GM12892 (cell line): Measurements from ENCODE around the gene PRR33.

ENCODE experiments used
- DNase-seq: peaks from one replicate; pipeline ENCODE4 v3.0.0; 2011; ENCODE audit not compliant: insufficient read length
- FAIRE-seq: peaks from 2 replicates; lab custom pipeline; 2011; peaks lifted over from hg19 to GRCh38; lab: Jason Lieb, UNC
- POLR2A ChIP-seq: IDR thresholded peaks from 2 replicates; pipeline ENCODE4 v1.6.1; 2011; ENCODE audit warnings: low read depth, low read length, control low read depth
- POLR2AphosphoS5 ChIP-seq: IDR thresholded peaks from 2 replicates; pipeline ENCODE4 v1.6.1; 2011; ENCODE audit warnings: low read depth, low read length, control low read depth
- TAF1 ChIP-seq: IDR thresholded peaks from 2 replicates; pipeline ENCODE4 v1.6.1; 2011; ENCODE audit warnings: low read depth, mild to moderate bottlenecking, control low read depth, low read length, borderline replicate concordance

The PRR33 gene

DNA sequence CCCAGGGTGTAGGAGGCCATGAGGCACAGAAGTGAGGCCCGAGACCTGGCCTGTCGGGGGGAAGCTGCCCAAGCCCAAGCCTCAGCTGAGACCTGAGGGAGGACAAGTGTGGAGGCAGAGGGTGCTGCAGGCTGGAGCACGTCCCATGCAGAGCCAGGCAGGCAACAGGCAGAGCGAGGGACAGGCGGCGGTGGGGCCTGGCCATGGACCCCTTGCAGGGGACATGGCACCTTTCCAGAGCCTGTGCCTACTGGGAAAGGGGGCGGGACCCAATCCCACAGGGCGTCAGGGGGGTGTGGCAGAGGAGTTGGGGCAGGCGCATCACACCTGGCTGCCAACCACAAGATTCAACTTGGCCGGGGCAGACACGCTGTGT lies 48.6 kb downstream of the PRR33 start:
- DNase-seq: no peak
- no peak for TF ChIP-seq TAF1
- no peak for FAIRE-seq

DNA sequence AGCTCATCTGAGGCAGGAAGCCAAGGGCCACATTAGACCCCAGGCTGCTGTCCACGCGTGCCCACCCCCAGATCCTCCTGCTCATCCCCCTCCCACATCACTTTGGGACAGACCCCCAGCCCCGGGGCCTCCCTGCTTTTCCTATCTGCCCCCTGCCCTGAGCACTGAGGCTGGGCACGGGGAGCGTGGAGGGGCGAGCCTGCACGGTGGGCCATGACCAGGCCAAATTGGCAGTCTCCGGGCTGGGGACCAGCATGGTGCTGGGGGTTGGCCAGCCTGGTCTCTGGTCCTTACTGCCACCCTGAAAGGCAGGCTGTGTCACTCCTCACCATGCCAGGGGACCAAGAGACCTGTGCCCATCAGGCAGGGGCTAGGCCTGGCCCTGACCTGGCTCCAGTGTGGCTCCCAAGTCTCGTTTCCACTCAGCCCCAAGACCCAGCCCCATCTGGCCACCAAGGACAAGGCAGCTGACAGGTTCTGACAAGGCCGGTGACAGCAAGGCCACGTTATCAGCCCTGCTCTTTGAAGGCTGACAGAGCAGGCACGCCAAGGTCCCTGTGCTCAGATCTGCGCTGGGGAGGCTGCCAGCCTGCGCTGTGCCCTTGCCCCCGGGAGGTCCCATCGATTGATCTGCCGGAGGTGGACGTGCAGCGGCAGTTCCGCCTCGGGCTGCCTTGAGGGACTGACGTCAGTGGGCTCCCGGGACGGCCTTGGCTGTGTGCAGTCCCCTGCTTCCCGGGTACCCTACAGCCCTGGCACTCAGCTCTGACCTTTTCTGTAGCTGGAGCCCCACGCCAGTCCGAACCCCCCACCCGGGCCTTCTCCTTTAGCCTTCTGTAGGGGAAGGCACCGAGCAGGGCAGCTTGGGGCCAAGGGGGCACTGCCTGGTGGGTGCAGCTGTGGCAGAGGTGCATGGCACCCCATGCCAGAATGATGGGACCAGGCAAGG lies 49.3 kb downstream of the PRR33 start:
- DNase-seq (no peak), FAIRE-seq (peak; percentile 21)
- TF ChIP-seq POLR2A (no peak), TAF1 (no peak), POLR2AphosphoS5 (no peak)

DNA sequence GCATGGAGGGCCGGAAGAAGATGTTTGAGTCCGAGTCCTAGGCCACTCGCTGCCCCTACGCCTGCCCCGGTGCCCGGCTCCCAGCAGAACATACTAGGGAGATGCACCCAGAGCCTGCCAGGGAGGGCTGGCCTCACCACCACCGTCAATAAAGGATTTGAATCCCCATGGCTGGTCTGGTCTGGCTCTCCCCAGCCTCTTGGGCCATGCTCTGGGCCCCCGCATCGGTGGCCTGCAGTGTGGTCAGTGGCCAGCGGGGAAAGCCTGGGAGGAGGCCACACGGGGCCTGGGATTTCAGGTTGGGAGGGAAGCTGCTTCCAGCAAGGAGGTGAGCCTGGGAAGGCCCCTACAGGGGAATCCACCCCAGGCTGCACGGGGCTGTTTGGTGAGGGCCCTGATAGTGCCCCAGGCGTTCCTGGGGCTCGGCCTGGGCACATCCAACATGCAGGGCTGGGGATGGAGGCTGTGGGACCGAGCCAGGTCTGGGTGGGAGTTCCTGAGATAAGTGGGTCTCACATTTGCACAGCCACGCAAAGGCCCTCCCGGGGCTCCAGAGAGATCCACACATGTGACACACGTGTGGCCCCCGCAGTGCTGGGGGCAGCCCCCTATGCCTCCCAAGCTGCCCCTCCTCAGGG lies 50.1 kb downstream of the PRR33 start:
- FAIRE-seq (no peak), DNase-seq (no peak)
- TF ChIP-seq POLR2A (no peak), POLR2AphosphoS5 (no peak), TAF1 (no peak)

DNA sequence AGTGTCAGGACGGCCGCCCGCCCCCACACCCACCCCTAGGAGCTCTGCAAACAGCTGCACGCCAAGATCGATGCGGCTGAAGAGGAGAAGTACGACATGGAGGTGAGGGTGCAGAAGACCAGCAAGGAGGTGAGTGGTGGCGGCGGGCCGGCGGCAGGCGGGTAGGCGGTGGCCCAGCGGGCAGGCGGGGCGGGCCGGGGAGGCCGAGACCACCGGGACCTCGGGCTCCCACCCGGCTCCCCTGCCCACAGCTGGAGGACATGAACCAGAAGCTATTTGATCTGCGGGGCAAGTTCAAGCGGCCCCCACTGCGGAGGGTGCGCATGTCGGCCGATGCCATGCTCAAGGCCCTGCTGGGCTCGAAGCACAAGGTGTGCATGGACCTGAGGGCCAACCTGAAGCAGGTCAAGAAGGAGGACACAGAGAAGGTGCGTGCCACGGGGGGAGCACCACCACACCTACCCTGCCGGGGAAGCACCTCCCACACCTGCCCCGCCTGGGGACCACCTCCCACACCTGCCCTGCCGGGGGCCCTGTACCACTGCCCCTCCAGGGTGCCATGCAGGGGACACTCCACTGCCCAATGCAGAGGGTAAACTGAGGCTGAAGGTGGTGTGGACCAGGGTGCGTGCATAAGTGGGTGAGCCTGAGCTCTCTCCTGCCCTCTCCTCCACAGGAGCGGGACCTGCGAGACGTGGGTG lies 50.8 kb downstream of the PRR33 start:
- no peak for TF ChIP-seq TAF1
- FAIRE-seq (peak; percentile 64), DNase-seq (no peak)

DNA sequence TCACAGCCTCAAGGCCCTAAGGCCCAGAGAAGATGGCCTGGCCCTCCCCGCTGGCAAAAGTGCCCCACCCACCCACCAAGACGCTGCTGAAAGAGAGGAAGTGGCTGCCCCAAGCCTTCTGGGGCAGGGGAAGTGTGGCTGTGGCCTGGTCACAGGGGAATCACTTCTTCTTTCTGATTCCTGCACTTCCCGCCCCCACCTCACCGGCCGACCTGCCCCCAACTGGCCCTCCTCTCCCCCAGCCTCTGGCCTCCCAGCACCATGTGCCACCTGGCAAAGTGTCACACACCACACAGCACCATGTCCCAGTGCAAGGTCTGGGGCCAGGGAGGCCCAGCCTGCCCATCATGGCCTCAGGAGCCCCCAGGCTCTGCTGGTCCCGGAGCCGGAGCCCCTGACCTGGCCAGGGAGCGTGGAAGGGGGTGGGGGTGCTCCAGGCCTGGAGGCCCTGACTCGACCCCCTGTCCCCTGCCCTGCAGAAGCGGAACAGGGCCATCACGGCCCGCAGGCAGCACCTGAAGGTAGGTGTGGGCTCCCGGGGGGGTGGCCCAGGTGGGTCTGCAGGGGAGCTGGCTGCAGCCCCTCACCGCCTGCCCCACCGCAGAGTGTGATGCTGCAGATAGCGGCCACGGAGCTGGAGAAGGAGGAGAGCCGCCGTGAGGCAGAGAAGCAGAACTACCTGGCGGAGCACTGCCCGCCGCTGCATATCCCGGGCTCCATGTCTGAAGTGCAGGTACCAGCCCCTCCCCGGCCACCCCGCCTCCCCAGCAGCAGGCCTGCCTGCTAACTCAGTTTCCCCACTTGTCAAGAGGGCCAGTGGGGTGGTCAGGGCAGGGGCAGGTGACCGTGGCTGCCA lies 51.5 kb downstream of the PRR33 start:
- FAIRE-seq: peak; percentile 89
- peak; percentile 79 for DNase-seq
- TF ChIP-seq POLR2A (no peak), POLR2AphosphoS5 (no peak), TAF1 (no peak)

DNA sequence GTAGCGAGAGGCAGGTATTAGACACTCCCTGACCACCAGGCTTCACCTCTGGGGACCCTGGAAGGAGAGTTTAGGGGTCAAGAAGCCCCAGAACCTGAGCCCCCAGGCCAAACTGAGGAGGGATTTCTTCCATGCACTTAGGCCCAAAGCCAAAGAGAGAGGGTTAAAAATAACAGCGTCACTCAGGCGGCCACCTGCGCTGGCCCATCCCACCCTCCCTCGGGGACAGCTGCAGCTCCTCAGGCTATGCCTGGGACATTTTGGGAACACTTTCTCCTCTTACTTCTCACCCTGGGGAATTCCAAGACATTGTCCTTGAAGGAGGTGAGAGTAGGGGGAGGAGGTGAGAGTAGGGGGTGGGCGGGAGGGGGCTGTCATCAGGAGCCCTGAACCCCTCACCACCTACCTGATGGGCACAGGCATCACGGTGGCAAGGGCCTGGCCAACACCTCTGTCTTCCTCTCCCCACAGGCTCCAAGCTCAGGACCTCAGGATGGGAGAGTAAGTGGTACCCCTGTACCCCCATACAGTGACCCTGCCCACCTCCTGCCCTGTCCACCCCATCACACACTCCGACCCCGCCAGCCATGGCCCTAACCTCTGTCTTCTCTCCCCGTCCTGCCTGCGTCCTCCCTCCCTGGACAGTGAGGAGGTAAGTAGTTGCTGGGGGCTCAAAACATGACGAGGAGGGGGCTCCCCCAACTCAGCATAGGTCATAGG lies 52.3 kb downstream of the PRR33 start:
- DNase-seq (no peak), FAIRE-seq (peak; percentile 9)
- TF ChIP-seq POLR2AphosphoS5 (no peak), TAF1 (no peak), POLR2A (no peak)

DNA sequence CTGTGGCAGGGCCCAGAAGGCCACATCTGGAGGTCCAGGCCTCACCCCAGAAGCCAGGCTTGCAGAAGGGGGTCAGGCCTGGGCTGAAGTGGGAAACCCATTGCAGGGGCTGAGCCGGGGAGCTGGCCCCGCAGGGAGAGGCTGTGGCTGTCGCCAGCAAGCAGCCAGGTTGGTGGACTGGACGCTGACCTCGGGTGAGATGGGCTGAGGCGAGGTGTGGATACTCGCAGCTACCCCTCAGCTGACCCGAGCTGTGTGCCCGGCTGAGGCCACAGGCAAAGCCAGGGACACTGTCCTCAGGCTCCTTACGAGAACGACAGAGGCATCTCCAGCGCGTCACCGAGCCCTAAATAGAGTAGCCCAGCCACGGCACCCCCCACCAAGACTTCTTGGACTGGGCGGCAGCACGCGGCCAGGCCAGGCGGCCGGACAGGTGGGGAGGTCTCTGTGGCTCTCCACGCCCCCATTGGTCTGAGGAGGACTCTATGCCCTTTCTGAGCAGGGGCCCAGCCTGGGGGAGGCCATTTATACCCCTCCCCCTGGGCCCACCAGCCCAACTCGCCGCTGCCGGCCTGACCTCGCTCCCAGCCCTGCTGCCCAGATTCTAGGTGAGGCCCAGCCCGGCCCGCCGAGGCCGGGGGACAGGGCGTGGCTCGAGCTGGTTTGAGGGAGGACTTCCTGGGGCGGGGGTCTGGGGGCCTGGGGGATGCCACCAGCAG lies 53.1 kb downstream of the PRR33 start, which contains the start of gene TNNI2:
TNNI2 (plus strand) TSS at position 556 of the 719 bp plus-strand sequence. CDS start 716 bp downstream, outside the sequence.
- peak; percentile 17 for FAIRE-seq
- no peak for TF ChIP-seq POLR2AphosphoS5
- no peak for TF ChIP-seq POLR2A
- TF ChIP-seq TAF1: no peak

More for the DNA sequence above, 53.1 kb downstream of the PRR33 start, which contains the start of gene TNNI2:
- DNase-seq: no peak
